Caco-2 (cell line): Measurements from ENCODE around the gene SEMA4D. TPM values are rescaled to one million over a fixed set of nuclear protein-coding genes. Genes with fewer than 3 reads are reported as not detected.

ENCODE experiments used
- BruUV-seq: library from RNA; stranded (reverse); fragments of 400-500 nt; replicated peaks from 2 replicates; lab custom pipeline; 2021; lab: Mats Ljungman, UMichigan
- CTCF ChIA-PET: fragments of 300-600 bp; sonication (Branson Sonifier 250); formaldehyde crosslinking; loops from one replicate; lab custom pipeline; 2022; ENCODE audit warnings: antibody characterized with exemption; lab: Charles Lee
- POLR2A ChIA-PET: fragments of 300-600 bp; sonication (Branson Sonifier 250); formaldehyde crosslinking; loops from one replicate; lab custom pipeline; 2022; ENCODE audit warnings: antibody characterized with exemption; lab: Charles Lee
- DNase-seq, 2 experiments: peaks; one replicate each; pipeline versions ENCODE4 v3.0.0 to v3.0.0-alpha.2; 2020 to 2022
- H3K27me3 ChIP-seq: replicated peaks from 2 replicates; pipeline ENCODE4 v1.6.0; 2011; ENCODE audit warnings: low read length; ENCODE audit not compliant: control insufficient read depth, insufficient read depth
- H3K36me3 ChIP-seq: 2 replicates; pipeline ENCODE4 v1.5.1; 2011; ENCODE audit warnings: low read length; ENCODE audit not compliant: control insufficient read depth, insufficient read depth
- H3K4me1 ChIP-seq: fragments of 250-450 bp; sonication (Bioruptor Pico); 2 replicates; pipeline ENCODE4 v1.5.1; 2020; ENCODE audit warnings: mild to moderate bottlenecking
- H3K4me3 ChIP-seq: 2 replicates; pipeline ENCODE4 v1.5.1; 2011; ENCODE audit warnings: low read depth, mild to moderate bottlenecking, control low read depth, low read length
- H3K9me3 ChIP-seq: fragments of 250-450 bp; sonication (Bioruptor Pico); 2 replicates; pipeline ENCODE4 v1.5.1; 2020; ENCODE audit warnings: mild to moderate bottlenecking, moderate library complexity
- H3K27ac Mint-ChIP-seq: one replicate; pipeline ENCODE4 v1.8.0; 2022; ENCODE audit warnings: mixed read lengths; ENCODE audit not compliant: unreplicated experiment
- H3K27me3 Mint-ChIP-seq: one replicate; pipeline ENCODE4 v1.8.0; 2022; ENCODE audit warnings: mixed read lengths; ENCODE audit not compliant: insufficient read depth, unreplicated experiment
- H3K36me3 Mint-ChIP-seq: one replicate; pipeline ENCODE4 v1.8.0; 2022; ENCODE audit warnings: mild to moderate bottlenecking, mixed read lengths; ENCODE audit not compliant: insufficient read depth, unreplicated experiment
- H3K4me1 Mint-ChIP-seq: one replicate; pipeline ENCODE4 v1.8.0; 2022; ENCODE audit warnings: low read depth, mixed read lengths; ENCODE audit not compliant: unreplicated experiment
- H3K4me3 Mint-ChIP-seq: one replicate; pipeline ENCODE4 v1.8.0; 2022; ENCODE audit warnings: mild to moderate bottlenecking, moderate library complexity, mixed read lengths; ENCODE audit not compliant: unreplicated experiment
- H3K9me3 Mint-ChIP-seq: one replicate; pipeline ENCODE4 v1.8.0; 2022; ENCODE audit warnings: mixed read lengths; ENCODE audit not compliant: unreplicated experiment
- CTCF ChIP-seq, 2 experiments: fragments of 200-600 bp in 1 of 2; IDR thresholded peaks; 1 replicate in 1 of 2; 2 replicates in 1 of 2; pipeline versions ENCODE4 v1.5.1 to v1.8.0; 2011 to 2022; ENCODE audit warnings: antibody characterized with exemption in 1 of 2, control low read depth in 1 of 2, inconsistent platforms in 1 of 2, low read depth in 1 of 2, low read length in 1 of 2, mild to moderate bottlenecking in 1 of 2, moderate library complexity in 1 of 2; ENCODE audit not compliant: insufficient read depth in 1 of 2, severe bottlenecking in 1 of 2, unreplicated experiment in 1 of 2
- intact Hi-C: fragments of 100-400 bp; cut with micrococcal nuclease; formaldehyde crosslinking; loops from one replicate; pipeline ENCODE4 v1.10.0; 2022; ENCODE audit not compliant: unreplicated experiment
- total RNA-seq: library from RNA; stranded (reverse); gene quantifications from 2 replicates; pipeline ENCODE4 v1.2.3, GENCODE V29; 2022

The SEMA4D gene
- total RNA-seq, 1 experiment from 2014 or later, result 17.1 TPM

- Mint-ChIP-seq H3K9me3 (no peaks in the 10 kb centered on the region), H3K27me3 (no peaks in the 10 kb centered on the region), H3K4me1 (no peaks in the 10 kb centered on the region), H3K27ac (no peak overlapping the region), H3K4me3 (no peak overlapping the region), H3K36me3 (peaks cover 21% of the 10 kb centered on the region)
- Histone ChIP-seq H3K36me3 (no peaks in the 10 kb centered on the region), H3K27me3 (no peaks in the 10 kb centered on the region), H3K4me1 (no peaks in the 10 kb centered on the region), H3K4me3 (no peak overlapping the region), H3K9me3 (no peaks in the 10 kb centered on the region)
- ChIA-PET CTCF (no interaction called here), POLR2A (no interaction called here)
- intact Hi-C loops, result no loop called here
- no peak for DNase-seq
- BruUV-seq, result no TSS peak
- no peak for TF ChIP-seq CTCF (IDR thresholded peaks at IDR 0.05; ENCODE audit: insufficient read depth in 1 of 2, low read depth in 1 of 2, low read length in 1 of 2, severe bottlenecking in 1 of 2, unreplicated experiment in 1 of 2)
Observed at GRCh38 chr9:89361031-89361430, 136.9 kb downstream of the SEMA4D start.

GRCh38 chr9:89360465-89360864, 137.4 kb downstream of the SEMA4D start:
- BruUV-seq, result no TSS peak
- Histone ChIP-seq H3K4me3 (no peak overlapping the region), H3K4me1 (no peaks in the 10 kb centered on the region), H3K9me3 (no peaks in the 10 kb centered on the region), H3K27me3 (no peaks in the 10 kb centered on the region), H3K36me3 (no peaks in the 10 kb centered on the region)
- H3K36me3 Mint-ChIP-seq, result peaks cover 23% of the 10 kb centered on the region
- CTCF ChIA-PET, result no interaction called here
- no peaks in the 10 kb centered on the region for H3K4me1 Mint-ChIP-seq
- POLR2A ChIA-PET, result interaction anchor here (0.6 kb wide), 1 partner anchor 174 kb away, joined by 3 read pairs; no protein-coding TSS in a partner anchor
- no peak for DNase-seq
- no peak overlapping the region for H3K27ac Mint-ChIP-seq
- H3K4me3 Mint-ChIP-seq, result no peak overlapping the region
- no peak for TF ChIP-seq CTCF (IDR thresholded peaks at IDR 0.05; ENCODE audit: insufficient read depth in 1 of 2, low read depth in 1 of 2, low read length in 1 of 2, severe bottlenecking in 1 of 2, unreplicated experiment in 1 of 2)
- intact Hi-C loops, result no loop called here
- no peaks in the 10 kb centered on the region for H3K9me3 Mint-ChIP-seq
- no peaks in the 10 kb centered on the region for H3K27me3 Mint-ChIP-seq

DNA sequence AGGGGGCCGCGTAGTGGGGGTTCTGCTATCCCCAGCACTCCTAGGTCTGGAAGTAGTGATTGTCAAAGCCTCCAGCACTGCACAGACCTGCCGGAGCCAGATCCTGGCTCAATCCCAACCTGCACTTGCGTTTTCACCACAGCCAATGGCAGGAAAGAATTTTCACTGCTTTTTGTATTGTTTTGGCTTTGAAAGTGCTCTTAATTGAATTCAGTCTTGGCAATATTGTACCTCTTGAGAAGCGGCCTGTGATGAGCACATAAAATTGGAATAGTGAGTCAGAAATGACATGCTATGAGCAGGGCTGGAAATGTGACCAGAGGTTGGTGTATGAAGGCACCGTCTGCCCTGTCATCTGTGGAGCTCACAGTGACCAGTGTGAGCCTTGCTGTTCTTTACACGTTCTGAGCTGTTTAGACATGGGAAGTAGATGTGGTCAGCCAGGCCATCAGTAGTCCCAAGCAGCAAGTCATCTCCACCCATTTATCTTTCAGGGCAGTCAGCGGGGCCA, 138.1 kb downstream of the SEMA4D start:
- no peak overlapping the region for H3K4me3 Mint-ChIP-seq
- no peak overlapping the region for H3K4me3 ChIP-seq
- CTCF ChIA-PET, result no interaction called here

More for the DNA sequence above, 138.1 kb downstream of the SEMA4D start:
- Histone ChIP-seq H3K27me3 (no peaks in the 10 kb centered on the region), H3K9me3 (no peaks in the 10 kb centered on the region), H3K4me1 (no peaks in the 10 kb centered on the region), H3K36me3 (no peaks in the 10 kb centered on the region)
- Mint-ChIP-seq H3K9me3 (no peaks in the 10 kb centered on the region), H3K36me3 (peaks cover 28% of the 10 kb centered on the region), H3K27me3 (no peaks in the 10 kb centered on the region), H3K27ac (no peak overlapping the region), H3K4me1 (no peaks in the 10 kb centered on the region)
- no TSS peak for BruUV-seq
- no peak for TF ChIP-seq CTCF (IDR thresholded peaks at IDR 0.05; ENCODE audit: insufficient read depth in 1 of 2, low read depth in 1 of 2, low read length in 1 of 2, severe bottlenecking in 1 of 2, unreplicated experiment in 1 of 2)
- intact Hi-C loops, result no loop called here
- no peak for DNase-seq
- POLR2A ChIA-PET, result interaction anchor here (0.6 kb wide), 1 partner anchor 175 kb away, joined by 3 read pairs; no protein-coding TSS in a partner anchor
